Bone marrow (tissue), 2 donors: ENCODE data around the gene ABCA10.

Source experiments
- DNase-seq, 2 donors: peaks; one replicate each; lab custom pipeline; 2025; lab: John Stamatoyannopoulos, UW

The ABCA10 gene

DNA sequence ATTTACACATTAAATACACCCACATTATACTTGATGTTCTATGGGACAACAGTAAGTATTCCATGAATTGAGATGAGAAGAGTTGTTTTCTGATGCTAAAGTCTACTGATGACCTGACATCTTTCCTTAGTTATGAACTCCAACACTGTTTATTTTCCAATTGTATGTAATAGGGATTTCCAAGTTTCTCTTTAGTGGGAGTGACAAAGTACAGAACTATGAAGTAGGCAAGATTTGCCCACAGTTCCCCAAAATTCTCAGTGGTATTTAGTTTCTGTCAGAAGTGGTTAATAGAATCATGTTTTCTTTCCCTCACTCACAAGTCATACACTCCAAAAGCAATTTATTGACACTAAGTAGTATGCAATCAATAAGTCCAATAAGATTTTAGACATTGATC lies 64.4 kb downstream of the ABCA10 start:
- no peak for DNase-seq

DNA sequence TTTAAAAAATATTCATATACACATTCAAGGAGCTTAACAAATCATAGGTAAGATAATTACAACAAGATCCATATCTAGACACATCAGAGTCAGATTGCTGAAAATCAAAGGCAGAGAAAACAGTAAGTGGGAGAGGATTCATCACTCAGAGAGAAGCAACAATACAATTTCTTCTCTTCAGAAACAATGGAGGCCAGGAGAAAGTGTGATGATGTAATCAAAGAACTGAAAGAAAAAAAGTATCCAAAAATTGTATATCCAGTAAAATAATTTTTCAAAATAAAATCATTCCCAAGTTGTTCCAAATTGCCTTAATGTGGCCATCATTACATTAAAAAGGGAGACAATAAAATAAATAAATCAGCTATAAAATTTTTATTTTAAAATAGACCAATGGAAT lies 69.2 kb downstream of the ABCA10 start:
- no peak for DNase-seq

DNA sequence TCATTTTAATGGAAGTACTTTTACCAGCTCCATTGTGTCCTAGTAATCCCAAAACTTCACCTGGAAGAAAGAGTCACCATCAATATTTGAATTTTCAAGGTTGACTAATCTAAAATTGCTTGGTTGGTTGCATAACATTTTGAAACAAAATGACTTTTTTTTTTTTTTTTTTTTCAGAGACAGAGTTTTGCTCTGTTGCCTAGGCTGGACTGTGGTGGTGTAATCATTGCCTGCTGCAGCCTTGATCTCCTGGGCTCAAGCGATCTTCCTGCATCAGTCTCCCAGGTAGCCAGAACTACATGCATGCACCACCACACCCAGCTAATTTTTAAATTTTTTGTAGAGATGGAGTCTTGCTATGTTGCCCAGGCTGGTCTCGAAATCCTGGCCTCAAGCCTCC lies 74.4 kb downstream of the ABCA10 start:
- DNase-seq = no peak

DNA sequence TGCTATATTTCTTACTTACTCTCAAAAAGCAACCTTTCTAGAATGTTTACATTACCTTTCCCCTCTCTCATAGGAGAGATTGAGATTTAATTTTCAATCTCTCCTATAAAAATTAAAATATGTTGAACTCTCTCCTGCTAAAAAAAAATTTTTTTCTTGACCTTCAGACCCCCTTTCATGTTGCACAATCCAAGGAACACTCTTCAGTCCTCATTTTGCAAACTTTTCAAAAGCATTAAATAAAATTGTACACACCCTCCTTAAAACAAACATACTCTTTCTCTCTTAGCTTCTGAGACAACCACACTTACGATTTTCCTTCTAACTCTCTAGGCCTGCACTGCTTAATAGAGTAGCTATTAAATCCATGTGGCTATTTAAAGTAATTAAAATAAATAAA lies 78.3 kb downstream of the ABCA10 start:
- DNase-seq = no peak

GRCh38 chr17:69147460-69147859 lies 81.2 kb downstream of the ABCA10 start:
- DNase-seq = no peak

DNA sequence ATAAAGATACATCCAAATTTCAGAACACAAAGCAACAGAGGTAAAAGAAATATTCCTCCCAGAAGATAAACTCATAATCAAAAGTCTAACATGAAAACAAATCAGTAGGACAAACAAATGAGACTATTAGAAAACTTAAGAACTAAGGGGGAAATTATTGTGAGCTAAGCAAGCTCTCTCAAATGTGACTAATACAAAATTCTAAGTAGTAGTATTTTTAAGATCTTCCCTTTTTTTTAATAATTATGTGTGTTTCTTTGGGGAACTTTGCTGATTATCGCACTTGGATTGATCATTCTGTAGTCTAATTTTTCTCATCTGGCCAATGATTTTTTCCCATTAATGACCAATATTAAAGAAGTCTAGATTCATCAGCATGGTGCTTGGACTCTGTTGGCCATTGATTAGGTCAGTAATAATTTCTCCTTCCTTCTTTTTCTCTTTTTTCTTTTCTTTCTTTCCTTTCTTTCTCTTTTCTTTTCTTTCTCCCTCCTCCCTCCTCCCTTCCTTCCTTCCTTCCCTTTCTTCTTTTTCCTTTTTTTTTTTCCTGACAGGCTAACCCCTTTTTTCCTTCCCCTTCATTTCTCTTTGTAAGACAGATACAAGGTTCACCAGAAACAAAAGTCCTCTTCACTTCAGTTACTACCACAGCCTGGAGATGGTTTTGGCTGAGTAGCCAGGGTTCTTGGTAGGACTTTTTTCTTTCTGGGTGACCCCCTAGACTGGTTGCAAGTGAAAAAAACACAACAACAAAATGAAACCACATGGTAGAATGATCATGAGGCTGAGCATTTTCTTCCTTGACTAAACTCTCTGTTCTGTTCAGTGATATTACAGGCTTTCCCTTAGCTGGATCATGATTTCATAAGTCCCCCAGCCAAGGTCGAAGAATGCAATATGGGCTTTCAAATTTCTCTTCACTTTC lies 84.0 kb downstream of the ABCA10 start:
- DNase-seq = no peak

DNA sequence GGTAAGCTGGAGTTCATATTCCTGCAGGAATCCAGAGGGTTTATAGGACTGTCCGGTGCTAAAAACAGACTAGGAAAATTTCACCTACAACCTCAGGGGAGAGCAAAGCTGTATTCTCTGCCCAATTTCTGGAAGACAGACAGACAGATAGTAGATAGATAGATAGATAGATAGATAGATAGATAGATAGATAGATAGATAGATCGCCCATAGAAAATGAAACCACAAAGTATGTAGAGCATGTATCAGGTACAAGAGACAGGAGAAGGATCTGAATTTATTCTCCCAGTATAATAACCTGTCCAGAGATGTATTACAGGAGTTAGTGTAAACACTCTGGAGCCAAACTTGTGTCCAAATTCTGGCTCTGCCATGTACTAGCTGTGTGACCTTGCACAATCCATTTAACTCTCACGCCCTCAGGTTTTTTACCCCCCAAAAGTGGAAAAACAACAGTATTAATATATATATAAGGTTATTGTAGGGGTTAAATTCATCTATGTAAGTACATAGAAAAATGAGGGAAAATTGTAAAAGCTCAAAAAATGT lies 84.9 kb downstream of the ABCA10 start:
- no peak for DNase-seq

DNA sequence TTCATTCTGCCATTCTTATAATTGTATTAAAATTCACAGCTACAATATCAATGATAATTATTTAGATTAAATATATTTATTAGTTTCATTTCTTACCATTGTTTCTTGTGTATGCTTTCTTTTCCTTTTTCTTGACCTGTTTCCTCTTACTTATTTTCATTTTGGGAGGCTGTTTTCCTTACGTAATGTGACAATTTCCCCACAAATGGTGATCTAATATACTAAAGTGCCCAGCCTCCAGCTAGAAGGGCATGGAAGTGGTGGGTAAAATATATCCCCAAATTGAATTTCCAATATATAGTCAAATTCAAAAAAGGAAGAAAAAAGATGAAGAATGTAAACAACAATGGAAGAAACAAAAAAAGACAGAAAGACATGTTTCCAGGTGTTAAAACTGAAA lies 85.5 kb downstream of the ABCA10 start:
- no peak for DNase-seq

DNA sequence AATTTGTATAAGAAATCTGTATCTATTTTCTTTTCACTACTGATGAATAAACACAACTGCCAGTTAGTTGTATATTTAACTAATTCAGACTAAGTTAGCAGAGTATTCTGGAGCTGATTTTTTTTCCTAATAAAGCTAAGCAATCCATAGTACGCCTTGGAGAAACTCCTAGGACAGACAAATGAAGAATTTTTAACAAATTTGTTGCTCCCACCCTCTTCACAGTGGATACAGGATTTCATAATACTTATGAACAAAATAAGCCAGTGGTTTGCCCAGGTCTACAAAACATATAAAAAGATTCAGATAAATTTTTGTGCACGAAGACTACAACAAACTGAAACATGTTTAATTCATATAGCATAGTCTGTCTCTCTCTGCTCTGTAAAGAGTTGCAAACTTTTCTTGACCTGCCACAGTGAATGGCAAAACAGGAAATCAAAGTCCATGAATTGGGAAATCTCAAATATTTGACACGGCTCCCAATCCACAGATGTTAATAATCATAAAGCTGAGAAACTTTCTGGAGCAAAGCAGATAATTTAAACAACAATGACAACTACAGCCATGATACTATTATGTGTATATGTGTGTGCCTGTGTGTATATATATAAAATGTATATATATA lies 86.3 kb downstream of the ABCA10 start:
- no peak for DNase-seq

- no peak for DNase-seq
Measured at GRCh38 chr17:69141431-69142174, 87.0 kb downstream of the ABCA10 start, which contains the start of gene ABCA6. Gene ABCA6, minus strand, starts transcription at chr17:69141895. Its CDS starts 1,192 bp downstream, at chr17:69140703.

DNA sequence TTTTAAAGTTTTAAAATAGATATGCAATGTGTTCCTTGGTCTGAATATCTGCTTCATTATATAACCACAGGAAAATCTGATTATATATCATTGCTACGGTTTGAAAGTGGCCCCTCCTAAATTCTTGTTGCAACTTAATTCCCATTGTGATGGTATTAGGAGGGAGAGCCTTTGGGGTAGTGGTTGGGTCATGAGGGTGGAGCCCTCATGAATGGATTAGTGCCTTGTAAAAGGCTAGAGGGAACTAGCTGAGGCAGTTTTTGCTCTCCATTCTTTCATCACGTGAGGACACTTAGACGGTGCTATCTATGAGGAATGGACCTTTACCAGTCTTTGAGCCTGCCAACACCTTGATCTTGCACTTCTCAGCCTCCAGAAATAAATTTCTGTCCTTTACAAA lies 94.5 kb downstream of the ABCA10 start:
- DNase-seq = no peak

DNA sequence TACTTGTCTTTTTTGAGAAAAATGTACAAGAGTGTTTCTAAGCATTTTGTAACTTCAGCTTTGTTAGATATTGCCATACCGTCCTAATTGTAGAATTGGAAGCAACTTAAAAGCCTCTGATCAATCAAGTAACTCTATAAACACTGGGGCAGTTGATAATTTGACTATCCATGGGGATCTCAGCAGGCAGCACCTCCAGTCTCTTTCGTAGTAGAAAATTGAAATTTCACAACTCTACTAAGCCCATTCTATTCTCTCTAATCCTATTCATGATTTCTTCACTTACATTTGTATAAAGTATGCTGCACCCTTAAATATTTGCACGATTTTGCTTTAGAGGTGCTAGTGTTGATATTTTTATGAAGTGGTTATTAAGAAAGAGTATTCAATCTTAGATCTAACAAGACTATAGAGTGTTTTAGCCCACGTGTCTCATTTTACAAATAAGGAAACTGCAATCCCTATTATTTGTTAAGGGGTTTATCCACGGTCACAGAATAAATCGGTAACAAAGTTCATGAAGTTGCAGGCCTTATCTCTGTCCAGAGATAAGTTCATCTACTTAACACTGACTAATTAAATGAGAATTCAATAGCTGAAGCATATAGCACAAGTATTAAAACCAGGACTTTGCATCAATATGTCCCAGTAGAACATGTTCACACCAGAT lies 97.9 kb downstream of the ABCA10 start:
- DNase-seq = no peak

- DNase-seq = no peak
Measured at GRCh38 chr17:69123626-69124025, 105.0 kb downstream of the ABCA10 start.

GRCh38 chr17:69122065-69122464 lies 106.6 kb downstream of the ABCA10 start:
- no peak for DNase-seq

DNA sequence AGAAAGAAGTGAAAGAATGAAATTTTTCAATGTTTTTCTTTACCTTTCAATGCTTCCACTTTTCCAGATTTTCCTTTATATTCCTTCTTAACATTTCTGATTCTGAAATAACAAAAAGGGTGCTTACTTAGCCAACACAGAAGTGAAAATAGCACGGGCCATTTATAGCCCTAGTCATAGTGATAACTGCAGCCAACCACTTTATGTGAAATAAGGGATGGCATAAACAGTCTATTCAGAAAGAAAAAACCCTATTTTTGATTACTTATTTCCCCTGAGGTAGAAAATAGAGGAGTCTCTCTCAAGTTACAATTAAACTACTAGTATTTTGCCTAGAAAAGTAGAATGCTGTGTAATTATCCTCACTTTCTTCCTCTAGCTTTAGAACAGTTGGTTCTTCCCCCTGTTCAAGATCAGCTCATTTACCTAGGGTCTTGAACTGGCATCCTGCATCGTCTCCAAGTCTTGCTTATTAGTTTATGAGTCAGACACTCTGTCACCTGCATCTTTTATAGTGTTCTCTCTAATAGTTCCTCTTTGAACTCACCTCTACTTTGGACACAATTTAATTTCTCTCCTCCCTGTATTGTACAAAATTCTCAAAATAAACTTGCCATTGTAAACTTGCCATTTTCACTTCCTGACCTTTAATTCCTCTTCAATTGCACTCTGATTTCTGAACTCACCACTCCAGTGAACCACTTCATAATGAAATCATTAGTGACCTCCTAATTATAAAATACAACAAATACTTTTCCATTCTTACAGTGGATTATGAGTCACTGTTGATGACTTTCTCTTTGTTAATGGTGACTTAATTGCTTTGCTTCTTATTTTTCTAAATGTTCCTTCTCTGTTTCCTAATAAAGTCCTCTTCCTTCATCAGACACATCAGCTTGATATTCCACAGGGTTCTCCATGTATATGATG lies 110.5 kb downstream of the ABCA10 start:
- no peak for DNase-seq

GRCh38 chr17:69111794-69112193 lies 116.8 kb downstream of the ABCA10 start:
- no peak for DNase-seq

DNA sequence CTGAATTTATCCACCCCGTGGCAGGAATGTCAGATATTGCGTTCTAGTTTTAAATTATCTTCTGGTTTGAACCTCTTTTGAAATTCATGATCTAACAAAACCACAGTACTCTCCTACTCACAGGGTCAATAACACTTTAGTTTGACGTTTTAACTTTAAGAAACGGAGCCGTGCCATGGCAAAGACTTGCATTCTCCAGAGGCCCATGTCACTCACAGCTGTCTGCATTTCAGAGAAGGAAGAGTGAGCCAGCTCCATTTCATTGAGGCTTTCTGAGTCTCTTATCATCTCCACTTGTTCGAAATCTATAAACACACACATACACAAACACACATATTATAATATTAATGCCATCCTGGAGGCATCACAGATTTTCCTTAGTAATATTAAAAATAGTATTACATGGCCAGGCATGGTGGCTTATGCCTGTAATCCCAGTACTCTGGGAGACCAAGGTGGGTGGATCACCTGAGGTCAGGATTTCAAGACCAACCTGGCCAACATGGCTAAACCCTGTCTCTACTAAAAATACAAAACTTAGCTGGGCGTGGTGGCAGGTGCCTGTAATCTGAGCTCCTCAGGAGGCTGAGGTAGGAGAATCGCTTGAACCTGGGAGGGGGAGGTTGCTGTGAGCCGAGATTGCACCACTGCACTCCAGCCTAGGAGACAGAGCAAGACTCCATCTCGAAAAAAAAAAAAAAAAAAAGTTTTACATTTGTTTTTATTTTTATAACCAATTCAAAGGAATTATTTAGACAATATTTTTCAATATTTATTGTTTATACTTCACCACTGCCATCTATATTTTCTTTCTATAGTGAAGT lies 122.5 kb downstream of the ABCA10 start:
- DNase-seq = no peak

- no peak for DNase-seq
Measured at GRCh38 chr17:69103557-69104233, 124.9 kb downstream of the ABCA10 start.

DNA sequence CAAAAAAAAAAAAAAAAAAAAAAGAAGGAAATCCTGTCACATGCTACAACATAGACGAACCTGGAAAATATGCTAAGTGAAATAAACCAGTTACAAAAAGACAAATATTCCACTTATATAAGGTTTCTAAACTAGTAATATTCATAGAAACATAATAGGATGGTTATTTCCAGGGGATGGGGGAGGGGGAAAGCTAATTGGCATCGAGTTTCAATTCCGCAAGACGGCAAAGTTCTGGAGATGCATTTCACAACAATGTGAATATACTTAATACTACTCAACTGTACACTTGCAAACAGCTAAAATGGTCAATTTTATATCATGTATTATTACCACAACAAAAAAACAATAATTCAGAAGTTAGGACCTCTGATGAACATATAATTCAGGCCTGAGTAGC lies 130.0 kb downstream of the ABCA10 start:
- no peak for DNase-seq
